Muscle of leg (tissue), 16 donors: Measurements from ENCODE around the gene KIF5B. TPM values are rescaled to one million over a fixed set of nuclear protein-coding genes. Genes with fewer than 3 reads are reported as not detected.
A peak's percentile ranks its signal among the peaks of the same experiment; 100 is the strongest.
"Not testable (repeated sequence)": the region's sequence is repeated elsewhere in the genome, so short reads cannot be mapped to it uniquely, and the experiment has no call there.

Source experiments
- DNase-seq: peaks from one replicate; pipeline ENCODE4 v3.0.0; 2013
- H3K27ac ChIP-seq: one replicate; pipeline ENCODE4 v1.5.1; 2013; ENCODE audit warnings: mild to moderate bottlenecking, low read length, control low read depth
- H3K27me3 ChIP-seq: one replicate; pipeline ENCODE4 v1.6.1; 2013; ENCODE audit warnings: low read length; ENCODE audit not compliant: control insufficient read depth, insufficient read depth
- H3K36me3 ChIP-seq: one replicate; pipeline ENCODE4 v1.6.1; 2013; ENCODE audit warnings: low read length; ENCODE audit not compliant: control insufficient read depth, insufficient read depth
- H3K4me1 ChIP-seq: one replicate; pipeline ENCODE4 v1.6.1; 2013; ENCODE audit warnings: low read length; ENCODE audit not compliant: control insufficient read depth, insufficient read depth
- H3K4me3 ChIP-seq: one replicate; pipeline ENCODE4 v1.5.1; 2013; ENCODE audit warnings: low read length, control low read depth
- H3K9me3 ChIP-seq: replicated peaks from 2 replicates; pipeline ENCODE4 v1.6.1; 2013; ENCODE audit warnings: low read depth, low read length; ENCODE audit not compliant: control insufficient read depth
- WGBS: methylation state at CpG from one replicate; pipeline ENCODE4 v1.1.5; 2013; ENCODE audit warnings: missing lambda C conversion rate; ENCODE audit not compliant: insufficient coverage; 5-methylcytosine and 5-hydroxymethylcytosine counted together
- long read RNA-seq, 11 donors: transcript quantifications; one replicate each; lab custom pipeline, GENCODE V29; 2026
- polyA plus RNA-seq, 8 donors: library from polyadenylated mRNA; unstranded; fragments of 120-200 nt; gene quantifications; one replicate each; pipeline versions ENCODE4 v1.2.1 to v1.2.3, GENCODE V29; 2013; ENCODE audit warnings: inconsistent platforms in 1 of 8, low replicate concordance in 1 of 8; ENCODE audit not compliant: insufficient read length in 8 of 8, insufficient read depth in 1 of 8
- total RNA-seq: library from RNA; stranded (reverse); fragments of 120-200 nt; gene quantifications from one replicate; pipeline ENCODE4 v1.2.4, GENCODE V29; 2013

The KIF5B gene
- total RNA-seq (86.2 TPM), polyA plus RNA-seq (100 to 1,000 TPM in 7 of 8 donors, 10 to 100 TPM in 1; 82.3 to 166 (median 145) TPM)
- long read RNA-seq, donor 1, full-length matches to known transcripts: 4 of 27 reads
- long read RNA-seq, donor 1, partial matches to known transcripts: 23 of 27 reads
- long read RNA-seq, donor 1, other reads (novel, unspliced or antisense): 0 of 27 reads
- long read RNA-seq, donor 2, partial matches to known transcripts: 15 of 15 reads
- long read RNA-seq, donor 2, other reads (novel, unspliced or antisense): 0 of 15 reads
- long read RNA-seq, donor 3, full-length matches to known transcripts: 8 of 72 reads
- long read RNA-seq, donor 3, partial matches to known transcripts: 64 of 72 reads
- long read RNA-seq, donor 3, other reads (novel, unspliced or antisense): 0 of 72 reads
- long read RNA-seq, donor 4, partial matches to known transcripts: 36 of 36 reads
- long read RNA-seq, donor 4, other reads (novel, unspliced or antisense): 0 of 36 reads
- long read RNA-seq, donor 5, full-length matches to known transcripts: 2 of 185 reads
- long read RNA-seq, donor 5, partial matches to known transcripts: 183 of 185 reads
- long read RNA-seq, donor 5, other reads (novel, unspliced or antisense): 0 of 185 reads
- long read RNA-seq, donor 6, full-length matches to known transcripts: 1 of 130 reads
- long read RNA-seq, donor 6, partial matches to known transcripts: 124 of 130 reads
- long read RNA-seq, donor 6, other reads (novel, unspliced or antisense): 5 of 130 reads
- long read RNA-seq, donor 7, partial matches to known transcripts: 105 of 105 reads
- long read RNA-seq, donor 7, other reads (novel, unspliced or antisense): 0 of 105 reads
- long read RNA-seq, donor 8, full-length matches to known transcripts: 1 of 79 reads
- long read RNA-seq, donor 8, partial matches to known transcripts: 78 of 79 reads
- long read RNA-seq, donor 8, other reads (novel, unspliced or antisense): 0 of 79 reads
- long read RNA-seq, donor 9, full-length matches to known transcripts: 3 of 97 reads
- long read RNA-seq, donor 9, partial matches to known transcripts: 94 of 97 reads
- long read RNA-seq, donor 9, other reads (novel, unspliced or antisense): 0 of 97 reads
- long read RNA-seq, donor 10, full-length matches to known transcripts: 2 of 140 reads
- long read RNA-seq, donor 10, partial matches to known transcripts: 138 of 140 reads
- long read RNA-seq, donor 10, other reads (novel, unspliced or antisense): 0 of 140 reads
- long read RNA-seq, donor 11, full-length matches to known transcripts: 1 of 80 reads
- long read RNA-seq, donor 11, partial matches to known transcripts: 79 of 80 reads
- long read RNA-seq, donor 11, other reads (novel, unspliced or antisense): 0 of 80 reads

- 2% methylated on average over 54 of the region's 63 CpGs for WGBS
- peaks cover 8% of the 10 kb centered on the region for H3K4me1 ChIP-seq
- H3K4me3 ChIP-seq: peak within 1 kb of the TSS; percentile 99
- H3K36me3 ChIP-seq: no peaks in the 10 kb centered on the region
- H3K27me3 ChIP-seq: no peaks in the 10 kb centered on the region
- DNase-seq: peak; percentile 94
- H3K9me3 ChIP-seq: no peaks in the 10 kb centered on the region
- peak within 1 kb of the TSS; percentile 99 for H3K27ac ChIP-seq
Observed at GRCh38 chr10:32056136-32057035, at the start of gene KIF5B. Gene KIF5B (minus strand): TSS chr10:32056425. CDS start chr10:32055973, 452 bp downstream.

DNA sequence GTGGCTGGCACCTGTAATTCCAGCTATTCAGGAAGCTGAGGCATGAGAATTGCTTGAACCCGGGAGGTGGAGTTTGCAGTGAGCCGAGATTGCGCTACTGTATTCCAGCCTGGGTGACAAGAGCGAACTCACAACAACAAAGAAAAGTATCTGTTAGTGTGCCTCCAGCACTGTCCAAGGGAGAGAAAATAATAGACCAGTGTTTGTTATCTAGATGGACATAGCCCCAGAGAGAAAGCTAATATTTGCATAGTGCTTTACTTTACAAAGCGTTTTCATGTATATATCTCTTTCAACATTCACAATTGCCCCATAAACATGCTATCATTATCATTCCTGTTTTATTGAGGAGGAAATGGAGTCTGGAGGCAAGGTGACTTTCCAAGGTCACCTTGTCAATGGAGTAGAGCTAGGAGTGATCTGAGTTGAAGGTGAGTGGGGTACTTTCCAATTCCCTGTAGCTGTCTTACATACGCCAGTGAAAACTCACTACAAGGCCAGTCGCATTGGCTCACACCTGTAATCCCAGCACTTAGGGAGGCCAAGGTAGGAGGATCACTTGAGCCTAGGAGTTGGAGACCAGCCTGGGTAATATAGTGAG lies 49.7 kb upstream of the KIF5B start:
- 100% methylated on average over 4 of the region's 7 CpGs for WGBS
- no peaks in the 10 kb centered on the region for H3K27me3 ChIP-seq
- no peak for DNase-seq
- H3K9me3 ChIP-seq: no peaks in the 10 kb centered on the region
- no peak overlapping the region for H3K4me3 ChIP-seq
- H3K27ac ChIP-seq: no peak overlapping the region
- H3K36me3 ChIP-seq: no peaks in the 10 kb centered on the region
- H3K4me1 ChIP-seq: peaks cover 2% of the 10 kb centered on the region

GRCh38 chr10:32104622-32105509 lies 48.6 kb upstream of the KIF5B start:
- Histone ChIP-seq H3K36me3 (no peaks in the 10 kb centered on the region), H3K4me3 (no peak overlapping the region), H3K9me3 (no peaks in the 10 kb centered on the region), H3K27ac (no peak overlapping the region), H3K4me1 (peaks cover 2% of the 10 kb centered on the region), H3K27me3 (no peaks in the 10 kb centered on the region)
- no CpG with 5 or more reads among the region's 5 CpGs for WGBS
- DNase-seq: no peak

- H3K27me3 ChIP-seq: no peaks in the 10 kb centered on the region
- H3K27ac ChIP-seq: no peak overlapping the region
- 40% methylated on average over 1 of the region's 3 CpGs for WGBS
- H3K4me1 ChIP-seq: peaks cover 2% of the 10 kb centered on the region
- H3K36me3 ChIP-seq: no peaks in the 10 kb centered on the region
- peak; percentile 57 for DNase-seq
- no peaks in the 10 kb centered on the region for H3K9me3 ChIP-seq
- H3K4me3 ChIP-seq: no peak overlapping the region
Observed at GRCh38 chr10:32104181-32104580, 48.0 kb upstream of the KIF5B start.

DNA sequence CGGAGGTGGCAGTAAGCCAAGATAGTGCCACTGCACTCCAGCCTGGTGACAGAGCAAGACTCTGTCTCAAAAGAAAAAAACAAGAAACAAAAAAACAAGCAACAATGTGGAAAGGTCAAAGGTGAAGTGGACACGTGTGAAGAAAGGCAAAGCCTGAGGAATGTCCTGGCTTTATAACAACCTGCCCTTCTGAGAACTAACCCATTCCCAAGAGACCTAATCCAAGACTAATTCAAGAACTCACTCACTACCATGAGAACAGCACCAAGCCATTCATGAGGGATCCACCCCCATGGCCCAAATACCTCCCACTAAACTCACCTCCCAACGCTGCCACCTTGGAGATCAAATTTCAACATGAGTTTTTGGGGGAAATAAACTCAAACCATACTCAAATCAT lies 47.5 kb upstream of the KIF5B start:
- Histone ChIP-seq H3K9me3 (no peaks in the 10 kb centered on the region), H3K4me1 (peaks cover 2% of the 10 kb centered on the region), H3K36me3 (no peaks in the 10 kb centered on the region), H3K27ac (no peak overlapping the region), H3K4me3 (no peak overlapping the region), H3K27me3 (no peaks in the 10 kb centered on the region)
- WGBS: 25% methylated on average over 2 of the region's 3 CpGs
- DNase-seq: no peak

DNA sequence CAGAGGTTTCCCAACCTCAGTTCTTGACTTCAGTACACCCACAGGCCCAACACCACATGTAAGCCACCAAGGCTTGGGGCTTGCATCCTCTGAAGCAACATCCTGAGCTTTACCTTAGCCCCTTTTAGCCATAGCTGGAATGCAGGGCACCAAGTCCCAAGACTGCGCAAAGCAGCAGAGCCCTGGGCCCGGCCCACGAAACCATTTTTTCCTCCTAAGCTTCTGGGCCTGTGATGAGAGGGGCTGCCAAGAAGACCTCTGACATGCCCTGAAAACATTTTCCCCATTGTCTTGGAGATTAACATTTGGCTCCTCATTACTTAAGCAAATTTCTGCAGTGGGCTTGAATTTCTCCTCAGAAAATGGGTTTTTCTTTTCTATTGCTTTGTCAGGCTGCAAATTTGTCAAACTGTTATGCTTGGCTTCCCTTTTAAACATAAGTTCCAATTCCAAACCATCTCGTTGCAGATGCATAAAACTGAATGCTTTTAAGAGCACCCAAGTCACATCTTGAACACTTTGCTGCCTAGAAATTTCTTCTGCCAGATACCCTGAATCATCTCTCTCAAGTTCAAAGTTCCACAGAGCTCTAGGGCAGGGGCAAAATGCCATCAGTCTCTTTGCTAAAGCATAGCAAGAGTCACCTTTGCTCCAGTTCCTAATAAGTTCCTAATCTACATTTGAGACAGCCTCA lies 42.5 kb upstream of the KIF5B start:
- WGBS: 80% methylated on average over 3 of the region's 4 CpGs
- DNase-seq, H3K36me3 ChIP-seq: not testable (repeated sequence)

DNA sequence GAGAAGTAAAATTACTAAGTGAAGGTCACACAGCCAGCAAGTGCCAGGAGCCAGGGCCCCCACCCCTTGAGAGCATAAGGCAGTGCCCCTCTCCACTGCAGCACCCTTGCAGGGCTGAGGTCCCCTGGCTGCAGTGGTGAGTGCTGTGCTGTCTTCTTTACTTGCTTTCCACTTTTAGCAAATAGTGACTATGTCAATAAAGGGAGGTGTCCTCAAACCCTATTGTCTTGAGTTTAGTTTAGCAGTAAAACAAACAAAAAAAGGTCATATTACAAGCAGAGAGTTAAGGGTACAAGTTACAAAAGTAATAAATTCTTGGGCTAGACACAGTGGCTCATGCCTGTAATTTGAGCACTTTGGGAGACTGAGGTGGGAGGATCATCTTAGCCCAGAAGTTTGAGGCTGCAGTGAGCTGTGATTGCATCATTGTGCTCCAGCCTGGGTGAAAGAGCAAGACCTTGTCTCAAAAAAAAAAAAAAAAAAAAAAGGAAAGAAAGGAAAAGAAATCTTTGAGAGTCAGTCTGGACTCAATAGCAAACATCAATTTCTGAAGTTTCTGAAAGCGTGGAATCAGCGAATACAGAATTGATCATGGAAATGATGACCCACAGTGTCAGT lies 39.0 kb upstream of the KIF5B start:
- Histone ChIP-seq H3K27me3 (no peaks in the 10 kb centered on the region), H3K4me1 (no peaks in the 10 kb centered on the region), H3K9me3 (peaks cover 3% of the 10 kb centered on the region), H3K4me3 (no peak overlapping the region), H3K27ac (no peak overlapping the region), H3K36me3 (no peaks in the 10 kb centered on the region)
- DNase-seq: no peak
- no CpG with 5 or more reads among the region's 2 CpGs for WGBS

More for the DNA sequence above, 42.5 kb upstream of the KIF5B start:
- not testable (repeated sequence) for H3K4me3 ChIP-seq, H3K4me1 ChIP-seq, H3K9me3 ChIP-seq, H3K27me3 ChIP-seq, H3K27ac ChIP-seq
